Measurements from ENCODE around the gene LOXL4.

LOXL4 gene

GRCh38 chr10:98202378-98202777 lies 65.6 kb downstream of the LOXL4 start:
- DNase-seq (ENCODE audit: low spot score) (no peak), FAIRE-seq (no peak)

- no peak for DNase-seq (ENCODE audit: low spot score)
- FAIRE-seq: no peak
Measured at GRCh38 chr10:98201760-98202159, 66.2 kb downstream of the LOXL4 start.
